ENCODE data around the gene ERG.

DNA sequence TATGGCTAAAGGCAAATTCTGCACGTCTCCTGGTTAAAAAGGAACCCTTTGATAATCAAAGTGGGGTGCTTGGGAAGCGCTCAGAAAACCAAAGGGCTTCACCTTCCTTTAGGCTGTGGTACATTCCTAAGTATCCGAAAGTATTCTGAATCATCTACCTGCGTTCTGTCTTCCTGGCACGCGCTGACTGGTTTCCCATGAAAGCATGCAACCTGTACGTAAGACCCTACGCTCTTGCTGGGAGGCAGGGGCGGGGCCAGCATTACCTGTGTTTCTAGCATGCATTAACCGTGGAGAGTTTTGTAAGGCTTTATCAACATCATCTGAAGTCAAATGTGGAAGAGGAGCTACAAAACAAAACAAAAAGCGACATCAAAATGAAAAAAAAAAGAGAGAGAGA is 96.0 kb downstream of the ERG start:
- TF ChIP-seq CTCF (conservative IDR thresholded peaks at IDR 0.05; ENCODE audit: low read depth in 2 of 2), result no peak
- TF ChIP-seq STAT1 (IDR thresholded peaks at IDR 0.05; ENCODE audit: unreplicated experiment), result no peak
- no peak for TF ChIP-seq POLR2AphosphoS5 (IDR thresholded peaks at IDR 0.05; ENCODE audit: low read depth)
- no peak for TF ChIP-seq EZH2phosphoT487 (IDR thresholded peaks at IDR 0.05; ENCODE audit: unreplicated experiment)
- TF ChIP-seq EZH2 (IDR thresholded peaks at IDR 0.05; ENCODE audit: low read depth, unreplicated experiment), result no peak
- no peak for TF ChIP-seq ETS1 (IDR thresholded peaks at IDR 0.05)
- TF ChIP-seq CREB1 (CRISPR knock-in tag; IDR thresholded peaks at IDR 0.05; ENCODE audit: low read depth), result no peak
- TF ChIP-seq JUNB (IDR thresholded peaks at IDR 0.05; ENCODE audit: unreplicated experiment), result no peak
- no peak for TF ChIP-seq NANOG (IDR thresholded peaks at IDR 0.05; ENCODE audit: borderline replicate concordance)
- TF ChIP-seq, protein P1, sequence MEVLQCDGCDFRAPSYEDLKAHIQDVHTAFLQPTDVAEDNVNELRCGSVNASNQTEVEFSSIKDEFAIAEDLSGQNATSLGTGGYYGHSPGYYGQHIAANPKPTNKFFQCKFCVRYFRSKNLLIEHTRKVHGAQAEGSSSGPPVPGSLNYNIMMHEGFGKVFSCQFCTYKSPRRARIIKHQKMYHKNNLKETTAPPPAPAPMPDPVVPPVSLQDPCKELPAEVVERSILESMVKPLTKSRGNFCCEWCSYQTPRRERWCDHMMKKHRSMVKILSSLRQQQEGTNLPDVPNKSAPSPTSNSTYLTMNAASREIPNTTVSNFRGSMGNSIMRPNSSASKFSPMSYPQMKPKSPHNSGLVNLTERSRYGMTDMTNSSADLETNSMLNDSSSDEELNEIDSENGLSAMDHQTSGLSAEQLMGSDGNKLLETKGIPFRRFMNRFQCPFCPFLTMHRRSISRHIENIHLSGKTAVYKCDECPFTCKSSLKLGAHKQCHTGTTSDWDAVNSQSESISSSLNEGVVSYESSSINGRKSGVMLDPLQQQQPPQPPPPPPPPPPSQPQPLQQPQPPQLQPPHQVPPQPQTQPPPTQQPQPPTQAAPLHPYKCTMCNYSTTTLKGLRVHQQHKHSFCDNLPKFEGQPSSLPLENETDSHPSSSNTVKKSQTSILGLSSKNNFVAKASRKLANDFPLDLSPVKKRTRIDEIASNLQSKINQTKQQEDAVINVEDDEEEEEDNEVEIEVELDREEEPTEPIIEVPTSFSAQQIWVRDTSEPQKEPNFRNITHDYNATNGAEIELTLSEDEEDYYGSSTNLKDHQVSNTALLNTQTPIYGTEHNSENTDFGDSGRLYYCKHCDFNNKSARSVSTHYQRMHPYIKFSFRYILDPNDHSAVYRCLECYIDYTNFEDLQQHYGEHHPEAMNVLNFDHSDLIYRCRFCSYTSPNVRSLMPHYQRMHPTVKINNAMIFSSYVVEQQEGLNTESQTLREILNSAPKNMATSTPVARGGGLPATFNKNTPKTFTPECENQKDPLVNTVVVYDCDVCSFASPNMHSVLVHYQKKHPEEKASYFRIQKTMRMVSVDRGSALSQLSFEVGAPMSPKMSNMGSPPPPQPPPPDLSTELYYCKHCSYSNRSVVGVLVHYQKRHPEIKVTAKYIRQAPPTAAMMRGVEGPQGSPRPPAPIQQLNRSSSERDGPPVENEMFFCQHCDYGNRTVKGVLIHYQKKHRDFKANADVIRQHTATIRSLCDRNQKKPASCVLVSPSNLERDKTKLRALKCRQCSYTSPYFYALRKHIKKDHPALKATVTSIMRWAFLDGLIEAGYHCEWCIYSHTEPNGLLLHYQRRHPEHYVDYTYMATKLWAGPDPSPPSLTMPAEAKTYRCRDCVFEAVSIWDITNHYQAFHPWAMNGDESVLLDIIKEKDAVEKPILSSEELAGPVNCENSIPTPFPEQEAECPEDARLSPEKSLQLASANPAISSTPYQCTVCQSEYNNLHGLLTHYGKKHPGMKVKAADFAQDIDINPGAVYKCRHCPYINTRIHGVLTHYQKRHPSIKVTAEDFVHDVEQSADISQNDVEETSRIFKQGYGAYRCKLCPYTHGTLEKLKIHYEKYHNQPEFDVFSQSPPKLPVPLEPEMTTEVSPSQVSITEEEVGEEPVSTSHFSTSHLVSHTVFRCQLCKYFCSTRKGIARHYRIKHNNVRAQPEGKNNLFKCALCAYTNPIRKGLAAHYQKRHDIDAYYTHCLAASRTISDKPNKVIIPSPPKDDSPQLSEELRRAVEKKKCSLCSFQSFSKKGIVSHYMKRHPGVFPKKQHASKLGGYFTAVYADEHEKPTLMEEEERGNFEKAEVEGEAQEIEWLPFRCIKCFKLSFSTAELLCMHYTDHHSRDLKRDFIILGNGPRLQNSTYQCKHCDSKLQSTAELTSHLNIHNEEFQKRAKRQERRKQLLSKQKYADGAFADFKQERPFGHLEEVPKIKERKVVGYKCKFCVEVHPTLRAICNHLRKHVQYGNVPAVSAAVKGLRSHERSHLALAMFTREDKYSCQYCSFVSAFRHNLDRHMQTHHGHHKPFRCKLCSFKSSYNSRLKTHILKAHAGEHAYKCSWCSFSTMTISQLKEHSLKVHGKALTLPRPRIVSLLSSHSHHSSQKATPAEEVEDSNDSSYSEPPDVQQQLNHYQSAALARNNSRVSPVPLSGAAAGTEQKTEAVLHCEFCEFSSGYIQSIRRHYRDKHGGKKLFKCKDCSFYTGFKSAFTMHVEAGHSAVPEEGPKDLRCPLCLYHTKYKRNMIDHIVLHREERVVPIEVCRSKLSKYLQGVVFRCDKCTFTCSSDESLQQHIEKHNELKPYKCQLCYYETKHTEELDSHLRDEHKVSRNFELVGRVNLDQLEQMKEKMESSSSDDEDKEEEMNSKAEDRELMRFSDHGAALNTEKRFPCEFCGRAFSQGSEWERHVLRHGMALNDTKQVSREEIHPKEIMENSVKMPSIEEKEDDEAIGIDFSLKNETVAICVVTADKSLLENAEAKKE (CRISPR knock-in tag; IDR thresholded peaks at IDR 0.05), result no peak
- TF ChIP-seq, protein P2, sequence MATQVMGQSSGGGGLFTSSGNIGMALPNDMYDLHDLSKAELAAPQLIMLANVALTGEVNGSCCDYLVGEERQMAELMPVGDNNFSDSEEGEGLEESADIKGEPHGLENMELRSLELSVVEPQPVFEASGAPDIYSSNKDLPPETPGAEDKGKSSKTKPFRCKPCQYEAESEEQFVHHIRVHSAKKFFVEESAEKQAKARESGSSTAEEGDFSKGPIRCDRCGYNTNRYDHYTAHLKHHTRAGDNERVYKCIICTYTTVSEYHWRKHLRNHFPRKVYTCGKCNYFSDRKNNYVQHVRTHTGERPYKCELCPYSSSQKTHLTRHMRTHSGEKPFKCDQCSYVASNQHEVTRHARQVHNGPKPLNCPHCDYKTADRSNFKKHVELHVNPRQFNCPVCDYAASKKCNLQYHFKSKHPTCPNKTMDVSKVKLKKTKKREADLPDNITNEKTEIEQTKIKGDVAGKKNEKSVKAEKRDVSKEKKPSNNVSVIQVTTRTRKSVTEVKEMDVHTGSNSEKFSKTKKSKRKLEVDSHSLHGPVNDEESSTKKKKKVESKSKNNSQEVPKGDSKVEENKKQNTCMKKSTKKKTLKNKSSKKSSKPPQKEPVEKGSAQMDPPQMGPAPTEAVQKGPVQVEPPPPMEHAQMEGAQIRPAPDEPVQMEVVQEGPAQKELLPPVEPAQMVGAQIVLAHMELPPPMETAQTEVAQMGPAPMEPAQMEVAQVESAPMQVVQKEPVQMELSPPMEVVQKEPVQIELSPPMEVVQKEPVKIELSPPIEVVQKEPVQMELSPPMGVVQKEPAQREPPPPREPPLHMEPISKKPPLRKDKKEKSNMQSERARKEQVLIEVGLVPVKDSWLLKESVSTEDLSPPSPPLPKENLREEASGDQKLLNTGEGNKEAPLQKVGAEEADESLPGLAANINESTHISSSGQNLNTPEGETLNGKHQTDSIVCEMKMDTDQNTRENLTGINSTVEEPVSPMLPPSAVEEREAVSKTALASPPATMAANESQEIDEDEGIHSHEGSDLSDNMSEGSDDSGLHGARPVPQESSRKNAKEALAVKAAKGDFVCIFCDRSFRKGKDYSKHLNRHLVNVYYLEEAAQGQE (IDR thresholded peaks at IDR 0.05; ENCODE audit: unreplicated experiment), result no peak
- no peak for TF ChIP-seq ZNF114 (CRISPR knock-in tag; IDR thresholded peaks at IDR 0.05)
